ENCODE measurements around the gene SNX9.
"Not testable (repeated sequence)": the region's sequence is repeated elsewhere in the genome, so short reads cannot be mapped to it uniquely, and the experiment has no call there.

Gene SNX9

DNA sequence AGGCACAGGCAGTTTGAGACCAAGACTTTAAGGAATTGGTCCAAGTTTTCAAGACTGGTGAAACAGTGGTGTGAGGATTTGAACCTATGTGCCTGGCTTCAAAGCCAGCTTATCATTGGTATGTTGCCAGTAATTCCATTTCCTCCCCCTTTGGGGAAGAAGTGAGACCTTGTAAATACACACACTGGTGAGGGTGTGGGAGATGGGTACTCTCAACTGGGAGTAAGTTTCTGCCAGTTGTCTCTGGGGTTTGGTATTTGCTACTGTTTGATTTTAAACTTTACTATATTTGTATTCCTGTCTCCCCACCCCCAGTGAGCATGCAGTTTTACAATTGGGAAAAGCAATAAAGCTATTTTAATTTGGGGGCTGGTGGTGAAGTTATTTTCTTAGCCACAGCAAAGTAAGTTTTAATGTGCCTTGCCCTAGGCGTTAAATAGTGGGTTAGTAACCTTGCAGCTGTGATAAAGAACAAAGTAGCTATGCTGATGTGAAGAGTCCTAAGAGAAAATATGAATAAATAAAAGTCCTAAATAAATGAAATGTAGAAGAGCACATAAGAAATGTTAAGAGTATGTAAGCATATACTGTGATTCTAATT is 31.0 kb downstream of the SNX9 start:
- CTCF ChIA-PET: interaction anchor here (0.9 kb wide), 1 partner anchor 46 kb away, joined by 3 read pairs; no protein-coding TSS in a partner anchor
- DNase-seq (ENCODE audit: low spot score): no peak
- POLR2A ChIA-PET (ENCODE audit: low non-redundant PET): no interaction called here
- no peak overlapping the region for H3K27ac ChIP-seq
- TF ChIP-seq, protein P1, sequence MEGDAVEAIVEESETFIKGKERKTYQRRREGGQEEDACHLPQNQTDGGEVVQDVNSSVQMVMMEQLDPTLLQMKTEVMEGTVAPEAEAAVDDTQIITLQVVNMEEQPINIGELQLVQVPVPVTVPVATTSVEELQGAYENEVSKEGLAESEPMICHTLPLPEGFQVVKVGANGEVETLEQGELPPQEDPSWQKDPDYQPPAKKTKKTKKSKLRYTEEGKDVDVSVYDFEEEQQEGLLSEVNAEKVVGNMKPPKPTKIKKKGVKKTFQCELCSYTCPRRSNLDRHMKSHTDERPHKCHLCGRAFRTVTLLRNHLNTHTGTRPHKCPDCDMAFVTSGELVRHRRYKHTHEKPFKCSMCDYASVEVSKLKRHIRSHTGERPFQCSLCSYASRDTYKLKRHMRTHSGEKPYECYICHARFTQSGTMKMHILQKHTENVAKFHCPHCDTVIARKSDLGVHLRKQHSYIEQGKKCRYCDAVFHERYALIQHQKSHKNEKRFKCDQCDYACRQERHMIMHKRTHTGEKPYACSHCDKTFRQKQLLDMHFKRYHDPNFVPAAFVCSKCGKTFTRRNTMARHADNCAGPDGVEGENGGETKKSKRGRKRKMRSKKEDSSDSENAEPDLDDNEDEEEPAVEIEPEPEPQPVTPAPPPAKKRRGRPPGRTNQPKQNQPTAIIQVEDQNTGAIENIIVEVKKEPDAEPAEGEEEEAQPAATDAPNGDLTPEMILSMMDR (conservative IDR thresholded peaks at IDR 0.05; ENCODE audit: low read depth): no peak

DNA sequence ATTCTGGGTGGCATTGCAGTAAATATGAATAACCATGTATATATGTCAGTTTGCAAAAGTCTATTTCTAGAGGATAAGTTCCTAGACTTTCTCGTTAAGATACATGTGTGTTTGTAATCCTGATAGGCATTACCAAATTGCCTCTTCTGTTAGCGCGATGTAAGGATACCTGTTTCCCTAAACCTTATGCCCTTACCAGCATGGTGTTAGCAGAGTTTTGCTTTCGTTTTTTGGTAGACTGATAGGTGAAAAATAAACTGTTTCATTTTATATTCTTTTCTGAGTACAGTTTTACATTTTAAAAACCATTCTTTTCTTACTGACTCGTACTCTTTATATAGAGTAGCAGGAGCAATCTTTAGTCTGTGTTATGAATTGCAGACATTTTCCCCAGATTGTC is 32.3 kb downstream of the SNX9 start:
- ChIA-PET CTCF (no interaction called here), POLR2A (ENCODE audit: low non-redundant PET) (no interaction called here)
- TF ChIP-seq, protein P1 (conservative IDR thresholded peaks at IDR 0.05; ENCODE audit: low read depth): no peak
- DNase-seq (ENCODE audit: low spot score): no peak
- no peak overlapping the region for H3K27ac ChIP-seq

DNA sequence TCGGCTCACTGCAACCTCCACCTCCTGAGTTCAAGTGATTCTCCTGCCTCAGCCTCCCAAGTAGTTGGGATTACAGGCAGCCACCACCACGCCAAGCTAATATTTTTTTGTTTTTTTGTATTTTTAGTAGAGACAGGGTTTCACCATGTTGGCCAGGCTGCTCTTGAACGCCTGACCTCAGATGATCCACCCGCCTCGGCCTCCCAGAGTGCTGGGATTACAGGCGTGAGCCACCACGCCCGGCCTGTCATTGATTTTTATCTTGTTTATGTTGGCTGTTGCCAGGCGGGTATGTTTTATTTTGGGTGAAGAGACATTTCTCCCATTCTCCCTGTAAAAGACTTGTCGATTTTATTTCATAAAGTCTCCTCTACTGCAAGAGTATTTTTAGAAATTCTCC is 32.8 kb downstream of the SNX9 start:
- H3K27ac ChIP-seq; DNase-seq (ENCODE audit: low spot score); POLR2A ChIA-PET (ENCODE audit: low non-redundant PET): not testable (repeated sequence)
- CTCF ChIA-PET: interaction anchor here (1.0 kb wide), 2 partner anchors 9 to 18 kb away, joined by 3 to 4 read pairs; no protein-coding TSS in a partner anchor

DNA sequence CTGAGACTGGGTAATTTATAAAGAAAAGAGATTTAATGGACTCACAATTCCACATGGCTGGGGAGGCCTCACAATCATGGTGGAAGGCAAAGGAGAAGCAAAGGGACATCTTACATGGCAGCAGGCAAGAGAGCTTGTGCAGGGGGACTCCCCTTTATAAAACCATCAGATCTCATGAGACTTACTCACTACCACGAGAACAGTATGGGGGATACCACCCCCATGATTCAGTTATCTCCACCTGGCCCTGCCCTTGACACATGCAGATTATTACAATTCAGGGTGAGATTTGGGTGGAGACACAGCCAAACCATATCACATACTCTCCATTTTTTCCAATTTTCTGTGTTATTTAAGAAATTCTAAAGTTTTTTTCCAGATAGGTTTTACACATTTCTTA is 35.6 kb downstream of the SNX9 start:
- DNase-seq (ENCODE audit: low spot score); H3K27ac ChIP-seq; POLR2A ChIA-PET (ENCODE audit: low non-redundant PET): not testable (repeated sequence)
- CTCF ChIA-PET: interaction anchor here (0.5 to 0.7 kb wide), 2 partner anchors 135 to 324 kb away, joined by 3 to 4 read pairs; no protein-coding TSS in a partner anchor

DNA sequence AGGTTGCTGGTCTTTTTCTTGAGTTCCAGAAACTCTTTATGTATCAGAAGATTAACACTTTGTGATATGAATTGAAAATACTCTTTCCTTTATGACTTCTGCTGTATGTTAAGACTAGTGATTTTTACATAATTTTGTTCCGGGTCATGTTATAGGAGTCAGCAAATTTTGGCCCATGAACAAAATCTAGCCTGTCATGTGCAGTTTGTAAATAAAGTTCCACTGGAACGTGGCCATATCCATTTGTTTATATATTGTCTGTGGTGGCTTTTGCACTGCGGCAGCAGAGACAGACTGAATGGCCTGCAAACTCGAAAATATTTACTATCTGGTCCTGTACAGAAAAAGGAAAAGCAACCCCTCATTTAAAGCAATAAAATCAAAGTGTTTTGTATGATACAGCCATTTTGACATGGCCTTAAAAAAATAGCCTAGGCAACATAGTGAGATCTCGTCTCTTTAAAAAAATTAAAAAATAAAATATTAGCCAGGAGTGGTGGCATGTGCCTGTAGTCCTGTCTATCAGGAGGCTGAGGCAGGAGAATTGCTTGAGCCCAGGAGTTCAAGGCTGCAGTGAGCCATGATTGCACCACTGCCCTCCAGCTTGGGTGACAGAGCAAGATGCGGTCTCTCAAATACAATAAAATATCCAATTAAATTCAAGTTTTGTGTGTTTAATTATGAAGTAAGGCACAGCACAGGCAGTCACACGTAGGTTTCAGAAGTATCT is 36.9 kb downstream of the SNX9 start:
- ChIA-PET POLR2A (ENCODE audit: low non-redundant PET) (no interaction called here), CTCF (no interaction called here)
- TF ChIP-seq, protein P1 (conservative IDR thresholded peaks at IDR 0.05; ENCODE audit: low read depth): no peak
- no peak for DNase-seq (ENCODE audit: low spot score)
- H3K27ac ChIP-seq: no peak overlapping the region

DNA sequence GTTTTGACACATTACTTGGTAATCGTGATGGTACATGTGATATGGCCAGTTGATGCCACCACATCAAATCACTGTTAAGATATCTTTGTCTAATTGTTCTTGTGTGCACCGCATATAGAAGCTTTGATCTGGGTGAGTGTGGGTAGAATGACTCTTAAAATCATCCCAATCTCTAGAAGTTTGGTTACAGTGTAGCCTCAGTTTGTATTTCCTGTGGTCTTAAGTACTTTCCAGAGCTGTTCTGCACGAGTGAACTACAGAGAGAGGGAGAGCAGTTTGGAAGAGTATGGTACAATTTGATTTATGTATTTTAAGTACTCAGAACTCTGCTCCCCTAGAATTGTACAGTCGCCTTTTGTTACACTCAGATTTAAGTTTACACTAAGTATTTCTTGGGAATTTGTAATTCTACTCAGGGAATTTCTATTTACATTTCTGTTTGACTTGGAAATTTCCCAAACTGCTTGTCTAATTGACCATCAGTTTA is 37.5 kb downstream of the SNX9 start:
- no peak overlapping the region for H3K27ac ChIP-seq
- POLR2A ChIA-PET (ENCODE audit: low non-redundant PET): no interaction called here
- no peak for DNase-seq (ENCODE audit: low spot score)
- TF ChIP-seq, protein P1 (conservative IDR thresholded peaks at IDR 0.05; ENCODE audit: low read depth): no peak
- CTCF ChIA-PET: no interaction called here

DNA sequence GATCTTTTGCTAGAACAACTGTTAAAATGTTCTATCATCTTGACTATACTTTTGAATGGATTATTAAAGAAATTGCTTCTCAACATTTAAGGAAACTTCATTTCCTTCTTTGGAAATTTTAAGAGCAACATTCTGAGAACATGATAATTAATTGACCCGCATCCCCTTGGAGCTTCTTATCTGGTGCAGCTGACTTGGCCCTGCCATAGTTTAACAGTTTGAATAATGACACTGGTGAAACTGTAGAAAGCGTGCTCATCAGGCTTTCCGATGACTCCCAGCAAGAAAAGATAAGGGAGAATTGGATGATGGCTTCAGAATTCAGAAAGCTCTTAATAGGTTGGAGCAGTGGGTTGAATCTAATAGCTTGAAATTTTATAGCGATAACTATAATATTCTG is 38.1 kb downstream of the SNX9 start:
- CTCF ChIA-PET: no interaction called here
- TF ChIP-seq, protein P1 (conservative IDR thresholded peaks at IDR 0.05; ENCODE audit: low read depth): no peak
- POLR2A ChIA-PET (ENCODE audit: low non-redundant PET): no interaction called here
- H3K27ac ChIP-seq: no peak overlapping the region
- DNase-seq (ENCODE audit: low spot score): no peak

Data from RWPE1 (cell line).